HepG2 (cell line): ENCODE measurements around the gene ITGA6. TPM values are rescaled to one million over a fixed set of nuclear protein-coding genes. Genes with fewer than 3 reads are reported as not detected.

Experiments used
- ATAC-seq: fragments of 200-7000 bp; cut with Tn5 transposase; 3 replicates; pipeline ENCODE4 v1.9.1; 2020; ENCODE audit warnings: mild to moderate bottlenecking, moderate library complexity
- BruUV-seq: library from RNA; stranded (reverse); fragments of 400-500 nt; replicated peaks from 2 replicates; lab custom pipeline; 2021; lab: Mats Ljungman, UMichigan
- CTCF ChIA-PET: fragments of 300-600 bp; formaldehyde crosslinking; extraction: SDS; loops from one replicate; lab custom pipeline; 2021; ENCODE audit warnings: low total read pairs, inconsistent platforms, low intra/inter-chr PET ratio; lab: Yijun Ruan, JAX
- POLR2A ChIA-PET: fragments of 350-600 bp; sonication (Branson Sonifier 250); formaldehyde crosslinking; loops from one replicate; lab custom pipeline; 2020; ENCODE audit warnings: antibody characterized with exemption, inconsistent platforms; lab: Yijun Ruan, JAX
- DNase-seq: peaks from one replicate; pipeline ENCODE4 v3.0.0-alpha.2; 2015; ENCODE audit warnings: low spot score
- FAIRE-seq: peaks from 3 replicates; lab custom pipeline; 2011; peaks lifted over from hg19 to GRCh38; lab: Jason Lieb, UNC
- H2AFZ ChIP-seq: one replicate; pipeline ENCODE4 v1.6.1; 2011; ENCODE audit warnings: low read length, inconsistent platforms
- H3K27ac ChIP-seq: fragments of 300-600 bp; 3 replicates; pipeline ENCODE4 v1.8.0; 2011; ENCODE audit warnings: mixed run types, mild to moderate bottlenecking, mixed read lengths, low read length, inconsistent platforms; ENCODE audit not compliant: insufficient read depth; ENCODE audit errors: extremely low read length
- H3K27me3 ChIP-seq, 2 experiments: fragments of 200-600 bp in 1 of 2; 2 replicates in 1 of 2; 3 replicates in 1 of 2; pipeline versions ENCODE4 v1.6.0 to v1.8.0; 2011; ENCODE audit warnings: low read length in 2 of 2, mild to moderate bottlenecking in 2 of 2, moderate library complexity in 2 of 2, inconsistent platforms in 1 of 2; ENCODE audit not compliant: insufficient read depth in 2 of 2, control insufficient read depth in 1 of 2
- H3K36me3 ChIP-seq, 2 experiments: fragments of 200-600 bp in 1 of 2; replicated peaks in 1 of 2; 2 replicates in 1 of 2; 3 replicates in 1 of 2; pipeline versions ENCODE4 v1.5.1 to v1.8.0; 2011; ENCODE audit warnings: low read length in 2 of 2, inconsistent platforms in 1 of 2; ENCODE audit not compliant: insufficient read depth in 2 of 2, control insufficient read depth in 1 of 2
- H3K4me1 ChIP-seq: 2 replicates; pipeline ENCODE4 v1.5.1; 2012; ENCODE audit warnings: low read length, inconsistent platforms; ENCODE audit not compliant: insufficient read depth
- H3K4me2 ChIP-seq: 2 replicates; pipeline ENCODE4 v1.6.0; 2011; ENCODE audit warnings: low read depth, low read length, inconsistent platforms
- H3K4me3 ChIP-seq, 3 experiments: fragments of 200-600 bp in 1 of 3; sonication (generic), shearing (Covaris generic) in 1 of 3; replicated peaks in 1 of 3; 2 replicates each; pipeline ENCODE4 v1.5.1; 2011 to 2016; ENCODE audit warnings: low read length in 3 of 3, inconsistent platforms in 2 of 3, low read depth in 2 of 3, mild to moderate bottlenecking in 2 of 3, control low read depth in 1 of 3, mixed read lengths in 1 of 3; ENCODE audit not compliant: insufficient read depth in 1 of 3
- H3K79me2 ChIP-seq: one replicate; pipeline ENCODE4 v1.6.1; 2011; ENCODE audit warnings: low read length, inconsistent platforms; ENCODE audit not compliant: insufficient read depth
- H3K9ac ChIP-seq: 2 replicates; pipeline ENCODE4 v1.6.0; 2011; ENCODE audit warnings: mild to moderate bottlenecking, low read depth, low read length, inconsistent platforms; ENCODE audit not compliant: insufficient read depth
- H3K9me3 ChIP-seq: 2 replicates; pipeline ENCODE4 v1.5.1; 2012; ENCODE audit warnings: mild to moderate bottlenecking, low read length
- H4K20me1 ChIP-seq: 2 replicates; pipeline ENCODE4 v1.6.0; 2011; ENCODE audit warnings: inconsistent platforms, mild to moderate bottlenecking, low read length, moderate library complexity; ENCODE audit not compliant: insufficient read depth
- ARID4A ChIP-seq: sonication (generic); formaldehyde crosslinking; IDR thresholded peaks from 2 replicates; pipeline ENCODE4 v1.5.0; 2020; ENCODE audit warnings: mild to moderate bottlenecking, missing genetic modification reagents, borderline replicate concordance
- CBX1 ChIP-seq: IDR thresholded peaks from one replicate; pipeline ENCODE4 v1.6.1; 2016; ENCODE audit warnings: antibody characterized with exemption, low read depth
- CREB1 ChIP-seq, 2 experiments: fragments of 450-650 bp in 1 of 2; IDR thresholded peaks; 2 replicates each; pipeline ENCODE4 v1.6.1; 2016 to 2017; ENCODE audit warnings: control low read depth in 1 of 2, mild to moderate bottlenecking in 1 of 2, missing compliant biosample characterization in 1 of 2, missing genetic modification characterization in 1 of 2
- CREM ChIP-seq, 2 experiments: sonication (generic) in 1 of 2; formaldehyde crosslinking in 1 of 2; IDR thresholded peaks; 2 replicates each; pipeline versions ENCODE4 v1.4.0 to v1.6.1; 2016 to 2020; ENCODE audit warnings: antibody characterized with exemption in 1 of 2, mild to moderate bottlenecking in 1 of 2, missing genetic modification reagents in 1 of 2
- HMGXB4 ChIP-seq, 2 experiments: sonication (generic) in 1 of 2; formaldehyde crosslinking in 1 of 2; IDR thresholded peaks; 2 replicates each; pipeline versions ENCODE4 v1.4.0 to v1.6.1; 2018 to 2020; ENCODE audit warnings: missing genetic modification reagents in 2 of 2, borderline replicate concordance in 1 of 2, low read depth in 1 of 2, mild to moderate bottlenecking in 1 of 2, missing biosample characterization in 1 of 2
- ISL2 ChIP-seq: sonication (generic); formaldehyde crosslinking; IDR thresholded peaks from 2 replicates; pipeline ENCODE4 v1.5.0; 2020; ENCODE audit warnings: missing genetic modification reagents
- KDM5B ChIP-seq: sonication (generic); formaldehyde crosslinking; IDR thresholded peaks from 2 replicates; pipeline ENCODE4 v1.4.0; 2020; ENCODE audit warnings: missing genetic modification reagents, mild to moderate bottlenecking, borderline replicate concordance
- NR1H2 ChIP-seq: sonication (generic); formaldehyde crosslinking; IDR thresholded peaks from 2 replicates; pipeline ENCODE4 v1.8.1; 2022; ENCODE audit warnings: low read depth, missing genetic modification reagents, borderline replicate concordance
- NR2F6 ChIP-seq, 2 experiments: IDR thresholded peaks; 2 replicates each; pipeline ENCODE4 v1.6.1; 2016; ENCODE audit warnings: antibody characterized with exemption in 1 of 2, mild to moderate bottlenecking in 1 of 2
- SAP130 ChIP-seq: IDR thresholded peaks from 2 replicates; pipeline ENCODE4 v1.6.1; 2016; ENCODE audit warnings: low read depth
- SKI ChIP-seq: fragments of 450-650 bp; IDR thresholded peaks from one replicate; pipeline ENCODE4 v1.6.1; 2018; ENCODE audit warnings: mild to moderate bottlenecking; ENCODE audit not compliant: partially characterized antibody
- ZFX ChIP-seq: sonication (generic); formaldehyde crosslinking; IDR thresholded peaks from 2 replicates; pipeline ENCODE4 v1.4.0; 2020; ENCODE audit warnings: mild to moderate bottlenecking, low read depth, missing genetic modification reagents, moderate library complexity
- ZKSCAN5 ChIP-seq: sonication (generic); formaldehyde crosslinking; IDR thresholded peaks from 2 replicates; pipeline ENCODE4 v1.5.1; 2020; ENCODE audit warnings: mild to moderate bottlenecking, missing genetic modification reagents
- ZNF558 ChIP-seq: sonication (generic); formaldehyde crosslinking; IDR thresholded peaks from 2 replicates; pipeline ENCODE4 v1.9.0; 2022; ENCODE audit warnings: mild to moderate bottlenecking, missing genetic modification reagents, borderline replicate concordance
- ZNF761 ChIP-seq: sonication (generic); formaldehyde crosslinking; conservative IDR thresholded peaks from 2 replicates; pipeline ENCODE4 v1.4.0; 2020; ENCODE audit warnings: mild to moderate bottlenecking, missing genetic modification reagents
- ZNF878 ChIP-seq: sonication (generic); formaldehyde crosslinking; IDR thresholded peaks from 2 replicates; pipeline ENCODE4 v1.8.1; 2023; ENCODE audit warnings: mild to moderate bottlenecking, missing genetic modification reagents, moderate library complexity
- ZSCAN31 ChIP-seq: sonication (generic); formaldehyde crosslinking; IDR thresholded peaks from 2 replicates; pipeline ENCODE4 v1.5.0; 2020; ENCODE audit warnings: low read depth, mild to moderate bottlenecking, missing genetic modification reagents
- WGBS: methylation state at CpG from one replicate; pipeline ENCODE4 v1.1.6; 2017; ENCODE audit warnings: low lambda C conversion rate; 5-methylcytosine and 5-hydroxymethylcytosine counted together
- in situ Hi-C: cut with HindIII; loops from 2 replicates; pipeline ENCODE4 v1.10.0; 2017; ENCODE audit warnings: low pct_unique_long_range_greater_than_20kb; ENCODE audit not compliant: extremely low pct_ligation_motif_present
- intact Hi-C: fragments of 100-400 bp; cut with micrococcal nuclease; formaldehyde crosslinking; loops from one replicate; pipeline ENCODE4 v1.10.0; 2022; ENCODE audit not compliant: unreplicated experiment
- polyA plus RNA-seq, 8 experiments: library from polyadenylated mRNA; depleted of rRNA in 3 of 8; stranded (reverse) in 7 of 8; unstranded in 1 of 8; fragments of >200 nt; fragmentation: Illumina TruSeq in 4 of 8; extraction: Trizol in 4 of 8; gene quantifications; 2 replicates each; pipeline versions ENCODE4 v1.2.1 to v1.2.3, GENCODE V29; 2011 to 2016; ENCODE audit warnings: low read depth in 4 of 8, missing spikeins in 1 of 8, mixed read lengths in 1 of 8; ENCODE audit not compliant: insufficient read depth in 1 of 8
- total RNA-seq, 5 experiments: library from RNA; depleted of rRNA; stranded (reverse); fragments of >200 nt; fragmentation: Illumina TruSeq; extraction: Trizol; gene quantifications; 2 replicates each; pipeline ENCODE4 v1.2.3, GENCODE V29; 2016; ENCODE audit warnings: low read depth in 1 of 5

Gene ITGA6
- total and polyA plus RNA-seq, 2 of the 13 experiments (the other 11 are each of a cell fraction or from before 2014, with no cell fraction given): 24.0 to 92.5 TPM

DNA sequence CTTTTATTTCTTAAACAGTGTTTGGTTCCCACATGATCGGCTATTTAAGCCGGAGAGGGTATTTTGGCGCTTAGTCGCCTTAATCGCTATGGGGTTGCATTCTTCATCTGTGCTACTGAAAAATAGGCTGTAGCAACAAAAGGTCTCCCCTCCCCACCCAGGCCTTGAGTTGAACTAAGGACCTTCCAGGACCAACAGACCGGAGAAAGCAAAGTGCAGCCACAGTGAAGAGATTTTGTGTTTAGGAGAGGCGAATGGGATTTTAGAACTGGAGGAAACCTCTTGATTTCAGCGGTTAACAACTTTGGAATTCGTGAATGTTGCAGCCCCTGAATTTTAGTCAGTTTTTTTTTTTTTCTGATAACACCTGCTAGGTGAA is 1.4 kb downstream of the ITGA6 start:
- intact Hi-C loops (loop anchor here (1.0 to 5.0 kb wide), 4 partner anchors 14 to 128 kb away; partner anchors contain the start of gene PDK1), in situ Hi-C loops (loop anchor here (5.0 kb wide), 1 partner anchor 33 kb away; no protein-coding TSS in a partner anchor)
- no TSS peak for BruUV-seq
- FAIRE-seq (peak; percentile 92), ATAC-seq (peak; percentile 46), DNase-seq (peak; percentile 64)
- Histone ChIP-seq H3K27me3 (peaks cover 1 to 3% of the 10 kb centered on the region in 2 experiments; a peak in 1 of 5 replicates), H3K4me3 (peak overlapping the region; percentile 65 to 97 (median 90)), H4K20me1 (peaks cover 10% of the 10 kb centered on the region), H3K9ac (peak overlapping the region; percentile 88), H3K4me1 (peaks cover 53% of the 10 kb centered on the region), H3K36me3 (no peaks in the 10 kb centered on the region; a peak in 2 of 5 replicates), H3K9me3 (no peaks in the 10 kb centered on the region), H3K4me2 (peak overlapping the region; percentile 81), H3K27ac (peak overlapping the region; percentile 86), H3K79me2 (peaks cover 54% of the 10 kb centered on the region), H2AFZ (no peak overlapping the region)
- 0% methylated on average over 9 of the region's 9 CpGs for WGBS
- POLR2A ChIA-PET: interaction anchor here (0.9 to 5.2 kb wide), 5 partner anchors 12 to 89 kb away, joined by 3 to 88 read pairs (median 11); no protein-coding TSS in a partner anchor
- CTCF ChIA-PET: interaction anchor here (0.7 to 3.0 kb wide), 3 partner anchors 30 to 37 kb away, joined by 3 to 17 read pairs (median 12); no protein-coding TSS in a partner anchor
- TF ChIP-seq ZNF761 (CRISPR knock-in tag) (no peak), KDM5B (no peak), ARID4A (CRISPR knock-in tag) (peak; percentile 30; the same call in 1 of the 2 replicates), CREB1 (IDR thresholded peaks at IDR 0.05) (no peak), CREB1 (CRISPR knock-in tag; IDR thresholded peaks at IDR 0.05) (0 out of 2 replicates have a peak, but pooled peaks have one; percentile 44), CREM (IDR thresholded peaks at IDR 0.05) (no peak), CREM (CRISPR knock-in tag; IDR thresholded peaks at IDR 0.05) (no peak), SKI (no peak), ZNF878 (peak; percentile 42; the same call in 1 of the 2 replicates), NR1H2 (CRISPR knock-in tag) (no peak), ZFX (peak; percentile 28; the same call in 1 of the 2 replicates), NR2F6 (IDR thresholded peaks at IDR 0.05) (peak; percentile 13; the same call in 1 of the 2 replicates), NR2F6 (CRISPR knock-in tag; IDR thresholded peaks at IDR 0.05) (no peak), ISL2 (CRISPR knock-in tag) (0 out of 2 replicates have a peak, but pooled peaks have one; percentile 5), HMGXB4 (CRISPR knock-in tag; IDR thresholded peaks at IDR 0.05; ENCODE audit: borderline replicate concordance in 1 of 2, low read depth in 1 of 2) (no peak), ZKSCAN5 (CRISPR knock-in tag) (no peak), ZNF558 (CRISPR knock-in tag) (0 out of 2 replicates have a peak, but pooled peaks have one; percentile 48), CBX1 (no peak), SAP130 (CRISPR knock-in tag) (peak; percentile 49), ZSCAN31 (CRISPR knock-in tag) (peak; percentile 9; the same call in 1 of the 2 replicates)
